Gastroesophageal sphincter (tissue), 4 donors: ENCODE results near the gene YKT6. TPM values are rescaled to one million over a fixed set of nuclear protein-coding genes. Genes with fewer than 3 reads are reported as not detected.

Experiments used
- ATAC-seq: fragments of 150-250 bp; one replicate; pipeline ENCODE4 v1.9.1; 2016; ENCODE audit warnings: mild to moderate bottlenecking, moderate library complexity
- H3K27ac ChIP-seq, 4 donors: fragments of 200-600 bp; sonication (generic) in 3 of 4; 1 replicate in 3 of 4; 2 replicates in 1 of 4; pipeline ENCODE4 v1.5.1; 2016 to 2019
- H3K27me3 ChIP-seq: fragments of 200-600 bp; sonication (generic); one replicate; pipeline ENCODE4 v1.5.1; 2019
- H3K36me3 ChIP-seq, 2 donors: fragments of 200-600 bp; sonication (generic); one replicate each; pipeline ENCODE4 v1.5.1; 2019; ENCODE audit warnings: control low read depth in 1 of 2
- H3K4me1 ChIP-seq, 3 donors: fragments of 200-600 bp; sonication (generic); 1 replicate in 2 of 3; 2 replicates in 1 of 3; pipeline ENCODE4 v1.5.1; 2016 to 2019; ENCODE audit warnings: control low read depth in 2 of 3
- H3K4me3 ChIP-seq, 2 donors: fragments of 200-600 bp; sonication (generic); one replicate each; pipeline ENCODE4 v1.5.1; 2019; ENCODE audit warnings: mild to moderate bottlenecking in 1 of 2, moderate library complexity in 1 of 2
- H3K9me3 ChIP-seq, 3 donors: fragments of 200-600 bp; sonication (generic); one replicate each; pipeline ENCODE4 v1.5.1; 2017 to 2019; ENCODE audit warnings: control low read depth in 2 of 3
- CTCF ChIP-seq, 4 experiments: fragments of 200-600 bp in 2 of 4; fragments of 450-650 bp in 2 of 4; sonication (generic) in 1 of 4; IDR thresholded peaks; one replicate each; pipeline ENCODE4 v1.5.1; 2017 to 2019; ENCODE audit warnings: antibody characterized with exemption in 4 of 4, mild to moderate bottlenecking in 2 of 4, moderate library complexity in 2 of 4
- EP300 ChIP-seq: sonication (generic); formaldehyde crosslinking; IDR thresholded peaks from one replicate; pipeline ENCODE4 v1.6.1; 2017; ENCODE audit warnings: antibody characterized with exemption, mild to moderate bottlenecking
- POLR2A ChIP-seq, 2 donors: fragments of 450-650 bp; IDR thresholded peaks; one replicate each; pipeline ENCODE4 v1.6.1; 2017; ENCODE audit warnings: antibody characterized with exemption in 2 of 2, mild to moderate bottlenecking in 2 of 2, moderate library complexity in 1 of 2
- POLR2AphosphoS5 ChIP-seq: sonication (generic); formaldehyde crosslinking; IDR thresholded peaks from one replicate; pipeline ENCODE4 v1.6.1; 2017; ENCODE audit warnings: antibody characterized with exemption
- WGBS, 2 donors: methylation state at CpG; one replicate each; pipeline ENCODE4 v1.1.5; 2018; ENCODE audit warnings: low coverage in 1 of 2; 5-methylcytosine and 5-hydroxymethylcytosine counted together
- total RNA-seq, 4 donors: library from RNA; depleted of rRNA; stranded (reverse); fragments of >200 nt; gene quantifications; one replicate each; pipeline ENCODE4 v1.1.0, GENCODE V29; 2016

YKT6 gene
- total RNA-seq, 4 donors from 2014 or later = 50.2 to 79.2 (median 64.1) TPM

- no peak for ATAC-seq
- Histone ChIP-seq H3K9me3 (peaks cover 0 to 14% (median 0%) of the 10 kb centered on the region in 3 donors), H3K27me3 (peaks cover 15% of the 10 kb centered on the region), H3K4me1 (no peaks in the 10 kb centered on the region), H3K4me3 (no peak overlapping the region), H3K27ac (no peak overlapping the region), H3K36me3 (no peaks in the 10 kb centered on the region)
- no peak for TF ChIP-seq POLR2AphosphoS5
- no peak for TF ChIP-seq POLR2A (IDR thresholded peaks at IDR 0.05)
- no peak for TF ChIP-seq EP300
- TF ChIP-seq CTCF (IDR thresholded peaks at IDR 0.05) = no peak
- WGBS, 2 donors = 41 to 42% methylated on average over 2 of the region's 3 CpGs
Observed at GRCh38 chr7:44180631-44181030, 20.1 kb upstream of the YKT6 start.

- H3K27ac ChIP-seq = no peak overlapping the region
- peaks cover 4% of the 10 kb centered on the region for H3K27me3 ChIP-seq
- no peaks in the 10 kb centered on the region for H3K4me1 ChIP-seq
- no peak overlapping the region for H3K4me3 ChIP-seq
- WGBS, 2 donors = 85 to 96% methylated on average over 4 to 5 of the region's 5 CpGs
- TF ChIP-seq POLR2A (IDR thresholded peaks at IDR 0.05) (no peak), POLR2AphosphoS5 (no peak), EP300 (no peak), CTCF (IDR thresholded peaks at IDR 0.05) (no peak)
- H3K36me3 ChIP-seq = no peaks in the 10 kb centered on the region
- no peak for ATAC-seq
- H3K9me3 ChIP-seq = peaks cover 0 to 14% (median 0%) of the 10 kb centered on the region in 3 donors
Observed at GRCh38 chr7:44182827-44183226, 18.0 kb upstream of the YKT6 start.

GRCh38 chr7:44183386-44183785, 17.4 kb upstream of the YKT6 start:
- no peak overlapping the region for H3K4me3 ChIP-seq
- TF ChIP-seq EP300 (no peak), POLR2AphosphoS5 (no peak), POLR2A (IDR thresholded peaks at IDR 0.05) (no peak)
- peaks cover 0 to 14% (median 0%) of the 10 kb centered on the region in 3 donors for H3K9me3 ChIP-seq
- H3K27ac ChIP-seq = no peak overlapping the region
- no peaks in the 10 kb centered on the region for H3K36me3 ChIP-seq
- H3K4me1 ChIP-seq = no peaks in the 10 kb centered on the region
- 6 to 17% methylated on average over 2 of the region's 2 CpGs for WGBS, 2 donors
- no peak for ATAC-seq
- H3K27me3 ChIP-seq = no peaks in the 10 kb centered on the region

GRCh38 chr7:44184206-44184872, 16.4 kb upstream of the YKT6 start:
- no peak overlapping the region for H3K4me3 ChIP-seq
- peaks cover 0 to 14% (median 0%) of the 10 kb centered on the region in 3 donors for H3K9me3 ChIP-seq
- no peaks in the 10 kb centered on the region for H3K36me3 ChIP-seq
- TF ChIP-seq POLR2AphosphoS5 (no peak), CTCF (IDR thresholded peaks at IDR 0.05) (no peak), EP300 (no peak), POLR2A (IDR thresholded peaks at IDR 0.05) (no peak)
- ATAC-seq = no peak
- no peaks in the 10 kb centered on the region for H3K4me1 ChIP-seq
- peaks cover 2% of the 10 kb centered on the region for H3K27me3 ChIP-seq
- no peak overlapping the region for H3K27ac ChIP-seq
- WGBS, 2 donors = 58 to 62% methylated on average over 9 to 11 of the region's 16 CpGs

- H3K27me3 ChIP-seq = peaks cover 9% of the 10 kb centered on the region
- no peak overlapping the region for H3K27ac ChIP-seq
- no peak overlapping the region for H3K4me3 ChIP-seq
- WGBS, 2 donors = 83 to 85% methylated on average over 1 to 2 of the region's 2 CpGs
- no peaks in the 10 kb centered on the region for H3K36me3 ChIP-seq
- no peaks in the 10 kb centered on the region for H3K4me1 ChIP-seq
- no peak for ATAC-seq
- no peak for TF ChIP-seq EP300
- no peak for TF ChIP-seq POLR2A (IDR thresholded peaks at IDR 0.05)
- TF ChIP-seq POLR2AphosphoS5 = no peak
- TF ChIP-seq CTCF (IDR thresholded peaks at IDR 0.05) = no peak
- H3K9me3 ChIP-seq = peaks cover 0 to 14% (median 0%) of the 10 kb centered on the region in 3 donors
Observed at GRCh38 chr7:44184873-44185446, 15.8 kb upstream of the YKT6 start.
